T-helper 22 cell (primary cell): ENCODE measurements around the gene MMP23B.
"Not testable (repeated sequence)": the region's sequence is repeated elsewhere in the genome, so short reads cannot be mapped to it uniquely, and the experiment has no call there.

ENCODE experiments used
- DNase-seq: peaks from one replicate; pipeline ENCODE4 v3.0.0-alpha.2; 2020; ENCODE audit warnings: low read depth

MMP23B gene

GRCh38 chr1:1631782-1632420, at the start of gene MMP23B:
MMP23B (plus strand) TSS chr1:1632173; CDS start chr1:1632219, 46 bp downstream.
- DNase-seq = no peak

GRCh38 chr1:1582585-1583346, 49.2 kb upstream of the MMP23B start:
- no peak for DNase-seq

DNA sequence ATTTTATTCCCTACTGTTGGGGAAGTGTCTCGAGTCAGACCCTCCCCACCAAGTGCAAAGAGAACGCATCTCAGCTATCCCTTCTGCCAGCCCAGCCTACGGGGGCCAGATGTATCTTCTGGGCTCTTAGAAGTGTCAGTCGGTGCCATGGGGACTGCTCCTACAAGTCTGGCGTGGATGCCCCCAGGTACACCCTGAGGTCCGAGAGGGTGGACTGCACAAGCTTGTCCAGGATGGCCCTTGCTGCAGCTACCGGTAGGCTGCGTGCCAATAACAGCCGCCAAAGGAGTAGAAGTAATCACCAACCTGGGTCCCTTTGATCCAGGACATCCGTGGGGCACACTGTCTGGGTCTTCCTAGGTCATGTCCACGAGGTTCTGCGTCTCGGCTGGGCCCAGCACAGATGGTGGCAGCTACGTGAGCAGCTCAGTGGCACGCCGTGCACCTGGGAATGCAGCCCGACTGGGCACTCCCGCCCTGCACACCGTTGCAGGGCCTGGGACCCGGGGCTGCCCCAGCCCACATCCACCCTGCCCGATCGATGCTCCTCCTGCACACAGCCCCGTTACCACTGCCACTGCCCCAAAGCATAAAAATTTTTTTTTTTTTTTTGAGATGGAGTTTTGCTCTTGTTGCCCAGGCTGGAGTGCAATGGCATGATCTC, 48.5 kb upstream of the MMP23B start:
- no peak for DNase-seq

- no peak for DNase-seq
These were observed 40.5 kb upstream of the MMP23B start for GRCh38 chr1:1591452-1591851.

DNA sequence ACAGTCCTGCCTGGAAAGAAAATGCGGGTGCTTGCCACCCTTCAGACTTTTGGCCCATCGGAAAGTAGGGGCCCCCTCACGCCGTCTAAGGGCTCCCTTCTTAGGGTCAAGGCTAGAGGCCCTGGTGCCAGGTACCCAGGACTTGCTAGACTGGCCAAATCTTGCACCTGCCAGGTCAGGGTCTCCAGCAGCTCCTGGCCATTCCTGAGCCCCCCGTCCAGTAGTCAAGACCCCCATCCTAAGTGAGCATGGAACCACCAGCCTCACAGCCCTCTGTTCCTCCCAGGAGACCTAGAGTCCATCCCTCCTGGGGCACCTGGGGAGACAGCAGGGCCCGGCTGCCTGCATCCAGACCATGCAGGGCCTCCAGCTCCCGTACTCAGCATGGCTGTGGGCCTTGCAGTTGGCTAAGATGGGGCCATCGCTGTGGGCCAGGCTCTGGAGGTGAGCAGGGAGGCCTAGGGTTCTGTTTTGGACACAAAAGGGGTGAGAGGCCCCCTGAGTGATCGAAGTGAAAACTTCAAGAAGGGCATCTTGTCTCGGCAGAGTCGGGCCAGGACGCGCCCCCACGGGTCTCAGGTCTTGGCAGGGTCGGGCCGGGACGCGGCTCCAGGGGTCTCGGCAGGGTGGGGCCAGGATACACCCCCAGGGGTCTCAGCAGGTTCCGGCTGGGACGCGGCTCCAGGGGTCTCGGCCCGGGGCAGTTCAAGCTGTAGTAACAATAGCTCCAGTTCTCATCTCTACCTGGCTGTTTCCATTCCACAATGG, 38.0 kb upstream of the MMP23B start:
- DNase-seq = no peak

DNA sequence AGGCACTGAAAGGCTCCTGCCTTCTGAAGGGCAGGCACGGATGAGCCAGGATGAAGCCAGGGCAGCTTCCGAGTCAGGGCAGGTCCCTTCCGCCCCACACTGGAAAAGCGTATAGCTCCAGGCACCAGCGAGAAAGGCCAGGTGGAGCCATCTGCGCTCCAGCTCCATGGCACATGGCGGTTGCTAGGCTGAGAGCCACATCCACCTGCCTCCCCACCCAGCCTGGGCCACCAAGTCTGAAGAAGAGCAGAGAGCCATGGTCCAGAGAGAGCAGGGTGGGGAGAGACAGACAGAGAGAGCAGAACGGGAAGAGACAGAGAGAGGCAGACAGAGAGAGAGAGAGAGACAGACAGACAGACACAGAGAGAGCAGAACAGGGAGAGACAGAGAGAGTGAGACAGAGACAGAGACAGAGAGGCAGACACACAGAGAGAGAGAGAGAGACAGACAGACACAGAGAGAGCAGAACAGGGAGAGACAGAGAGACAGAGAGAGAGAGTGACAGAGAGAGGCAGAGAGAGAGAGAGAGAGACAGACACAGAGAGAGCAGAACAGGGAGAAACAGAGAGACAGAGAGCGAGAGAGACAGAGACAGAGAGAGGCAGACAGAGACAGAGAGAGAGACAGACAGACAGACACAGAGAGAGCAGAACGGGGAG, 37.2 kb upstream of the MMP23B start:
- DNase-seq = no peak

GRCh38 chr1:1595341-1595740, 36.6 kb upstream of the MMP23B start:
- not testable (repeated sequence) for DNase-seq

DNA sequence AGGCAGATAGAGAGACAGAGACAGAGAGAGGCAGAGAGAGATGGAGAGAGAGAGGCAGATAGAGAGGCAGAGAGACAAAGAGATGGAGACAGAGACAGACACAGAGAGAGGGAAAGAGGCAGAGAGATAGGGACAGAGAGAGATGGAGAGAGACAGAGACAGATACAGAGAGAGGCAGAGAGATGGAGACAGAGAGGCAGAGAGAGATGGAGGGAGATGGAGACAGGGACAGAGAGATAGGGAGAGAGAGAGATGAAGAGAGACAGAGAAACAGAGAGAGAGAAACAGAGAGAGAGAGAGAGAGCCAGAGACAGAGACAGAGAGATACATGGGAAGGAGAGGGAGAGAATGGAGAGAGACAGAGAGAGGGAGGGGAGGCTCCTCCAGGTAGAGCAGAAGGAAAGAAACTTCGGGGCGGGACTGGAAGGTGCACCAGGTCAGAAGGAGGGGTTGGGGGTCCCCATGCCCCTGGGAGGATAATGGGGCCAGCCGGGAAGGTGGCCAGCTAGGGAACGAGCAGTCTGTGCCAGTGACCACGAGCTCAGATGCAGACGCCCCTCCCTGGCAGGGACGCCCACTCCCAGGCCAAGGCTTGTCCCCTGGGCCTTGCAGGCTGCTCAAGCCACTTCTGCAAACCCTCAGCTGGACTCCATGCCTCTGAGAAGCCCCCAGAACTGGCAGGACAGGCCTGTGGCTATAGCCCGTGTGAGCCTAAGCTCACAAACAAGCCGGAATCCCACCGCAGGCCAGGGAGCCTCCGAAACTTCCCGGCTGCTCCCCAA, 35.3 kb upstream of the MMP23B start:
- DNase-seq = no peak

- DNase-seq = no peak
These were observed 34.6 kb upstream of the MMP23B start for GRCh38 chr1:1597275-1597930.

GRCh38 chr1:1598051-1598719, 33.8 kb upstream of the MMP23B start:
- no peak for DNase-seq

GRCh38 chr1:1598720-1599029, 33.3 kb upstream of the MMP23B start:
- no peak for DNase-seq

DNA sequence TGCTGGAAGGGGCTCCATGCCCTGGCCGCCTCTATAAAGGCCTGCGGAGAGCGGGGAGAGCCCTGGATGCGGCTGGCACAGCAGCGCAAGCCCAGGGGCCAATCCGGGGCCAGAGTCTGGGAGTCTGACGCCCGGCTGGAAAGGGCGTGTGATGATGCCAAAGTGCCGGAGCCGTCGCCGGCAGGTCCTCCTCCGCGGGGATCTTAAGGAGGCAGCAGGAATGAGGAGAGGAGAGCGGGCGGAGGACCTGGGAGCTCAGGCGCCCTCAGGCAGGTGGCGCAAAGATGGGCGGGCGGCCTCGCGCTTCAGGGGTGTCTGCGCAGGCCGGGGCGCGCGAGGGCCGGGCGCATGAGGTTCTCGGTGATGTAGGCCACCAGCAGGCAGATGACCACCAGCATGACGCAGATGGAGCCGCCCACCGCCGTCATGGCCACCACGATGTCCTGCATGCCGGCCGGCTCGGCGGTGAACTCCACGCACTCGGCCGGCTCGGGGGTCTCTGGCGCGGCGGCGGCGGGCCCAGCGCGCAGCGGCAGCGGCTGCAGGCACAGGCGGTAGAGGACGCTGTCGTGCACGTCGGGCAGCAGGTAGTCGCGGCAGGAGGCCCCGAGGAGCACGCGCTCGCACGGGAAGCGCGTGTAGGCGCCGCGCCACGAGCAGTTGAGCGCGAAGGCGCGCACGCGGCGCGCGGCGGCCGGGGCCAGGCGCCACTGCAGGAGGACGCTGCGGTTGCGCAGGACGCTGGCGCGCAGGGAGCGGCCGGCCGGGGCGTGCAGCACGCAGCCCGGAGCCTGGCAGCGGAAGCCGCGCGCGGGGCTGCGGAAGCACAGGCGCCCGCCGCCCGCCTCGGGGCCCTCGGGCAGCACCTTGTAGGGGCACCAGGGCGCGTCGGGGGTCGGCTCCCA, 32.7 kb upstream of the MMP23B start:
- no peak for DNase-seq

DNA sequence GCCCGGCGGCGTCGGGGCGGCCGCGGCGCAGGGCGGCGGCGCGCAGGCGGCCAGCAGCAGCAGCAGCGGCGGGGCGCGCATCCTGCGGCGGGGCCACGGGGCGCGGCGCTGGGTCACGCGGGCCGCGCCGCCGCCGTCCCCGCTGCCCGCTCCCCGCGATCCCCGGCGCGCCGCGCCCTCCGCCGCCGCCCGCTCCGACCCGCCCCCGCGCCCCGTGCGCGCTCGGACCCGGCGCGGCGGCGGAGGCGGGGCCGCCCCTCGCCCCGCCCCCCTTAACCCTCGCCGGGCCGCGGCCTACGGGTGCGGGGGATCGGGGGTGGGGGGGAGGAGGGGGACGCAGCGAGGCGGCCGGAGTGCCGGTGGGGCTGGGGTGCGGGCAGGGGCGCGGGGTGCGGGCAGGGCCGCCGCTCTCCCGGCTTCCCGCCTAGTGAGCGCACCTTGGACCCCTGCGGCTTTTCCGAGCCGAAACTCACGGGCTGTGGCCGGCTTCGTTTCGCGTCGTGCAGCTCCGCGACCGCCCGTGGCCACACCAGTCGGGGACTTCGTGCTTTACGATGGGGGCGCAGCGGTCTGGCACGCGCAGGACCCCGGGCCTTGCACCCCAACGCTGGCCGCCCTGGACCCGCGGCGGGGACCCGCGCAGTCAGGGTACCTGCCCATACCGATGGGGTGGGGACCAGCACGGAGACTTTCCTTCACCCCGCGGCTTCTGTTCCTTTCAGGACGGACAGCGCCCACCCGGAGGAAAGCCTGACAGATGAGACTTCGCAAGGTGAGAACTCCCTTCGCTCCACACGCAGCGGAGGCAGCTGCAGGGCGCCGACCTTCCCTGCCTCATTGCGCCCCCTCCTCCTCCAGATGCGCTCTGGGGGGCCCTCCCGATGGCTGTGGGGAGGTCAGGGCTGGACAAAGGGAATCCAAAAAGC, 31.8 kb upstream of the MMP23B start, which contains the start of gene FNDC10:
Gene FNDC10 (minus strand): TSS at position 201 of the 926 bp plus-strand sequence. CDS start 120 bp downstream, at position 81.
- no peak for DNase-seq

GRCh38 chr1:1600861-1601563, 31.0 kb upstream of the MMP23B start:
- no peak for DNase-seq

- DNase-seq = no peak
These were observed 30.2 kb upstream of the MMP23B start for GRCh38 chr1:1601564-1602303.

DNA sequence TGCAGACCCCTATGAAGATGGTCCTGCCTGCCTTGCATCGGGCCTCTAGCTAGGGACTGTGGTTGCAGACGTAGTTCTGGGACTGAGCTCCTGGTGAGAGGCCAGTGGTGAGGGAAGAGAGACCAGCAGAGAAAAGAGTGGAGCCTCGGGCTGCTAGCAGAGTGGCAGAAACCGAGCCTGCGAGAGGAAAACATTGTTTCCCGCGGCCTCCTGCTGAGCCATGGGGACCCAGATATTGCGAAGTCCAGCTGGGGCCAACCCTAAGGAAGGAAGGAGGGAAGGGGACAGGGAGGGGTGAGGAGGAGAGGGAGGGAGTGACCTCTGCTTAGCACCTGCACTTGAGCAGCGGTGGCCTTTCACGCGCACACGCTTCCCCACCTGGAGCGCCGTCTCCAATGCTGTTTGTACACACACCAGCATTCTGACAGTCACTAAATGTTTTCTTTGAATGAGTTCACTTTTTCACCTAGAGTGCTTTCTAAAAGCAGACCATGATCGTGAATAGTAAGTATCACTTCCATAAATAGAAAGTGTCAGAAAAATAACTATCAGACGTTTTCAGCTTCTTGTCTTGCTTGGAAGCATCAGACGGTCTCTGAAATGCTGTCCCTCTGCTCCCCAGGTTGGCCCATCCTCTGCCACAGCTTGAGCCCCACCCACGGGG, 29.5 kb upstream of the MMP23B start:
- DNase-seq = no peak
